GM12865 (cell line): Measurements from ENCODE around the gene C1QTNF8.

Source experiments
- DNase-seq: peaks from one replicate; pipeline ENCODE4 v3.0.0; 2010; ENCODE audit warnings: low read depth
- H3K4me3 ChIP-seq: 2 replicates; pipeline ENCODE4 v1.5.1; 2011; ENCODE audit warnings: mild to moderate bottlenecking, low read depth, low read length, control low read depth
- CTCF ChIP-seq: IDR thresholded peaks from 2 replicates; pipeline ENCODE4 v1.5.1; 2011; ENCODE audit warnings: low read length, control low read depth, low read depth, inconsistent platforms; ENCODE audit not compliant: insufficient read depth; ENCODE audit errors: missing control alignments

C1QTNF8 gene

GRCh38 chr16:1096169-1097082 lies at the start of gene C1QTNF8:
Gene C1QTNF8 (minus strand): TSS chr16:1096244. CDS start chr16:1094922, 1,322 bp downstream.
- no peak for TF ChIP-seq CTCF
- no peak within 1 kb of the TSS for H3K4me3 ChIP-seq
- DNase-seq = no peak

GRCh38 chr16:1145383-1146100 lies 49.5 kb upstream of the C1QTNF8 start:
- TF ChIP-seq CTCF = no peak
- DNase-seq = no peak
- H3K4me3 ChIP-seq = no peak overlapping the region

- no peak for TF ChIP-seq CTCF
- H3K4me3 ChIP-seq = no peak overlapping the region
- no peak for DNase-seq
These were observed 48.7 kb upstream of the C1QTNF8 start for GRCh38 chr16:1144476-1145382.

GRCh38 chr16:1143761-1144450 lies 47.9 kb upstream of the C1QTNF8 start:
- DNase-seq = no peak
- no peak overlapping the region for H3K4me3 ChIP-seq
- TF ChIP-seq CTCF = no peak

GRCh38 chr16:1142911-1143310 lies 46.9 kb upstream of the C1QTNF8 start:
- H3K4me3 ChIP-seq = no peak overlapping the region
- DNase-seq = no peak
- no peak for TF ChIP-seq CTCF

GRCh38 chr16:1141716-1142115 lies 45.7 kb upstream of the C1QTNF8 start:
- no peak for DNase-seq
- H3K4me3 ChIP-seq = no peak overlapping the region
- no peak for TF ChIP-seq CTCF
